ENCODE data around the gene KIF12.

- TF ChIP-seq, protein P1, sequence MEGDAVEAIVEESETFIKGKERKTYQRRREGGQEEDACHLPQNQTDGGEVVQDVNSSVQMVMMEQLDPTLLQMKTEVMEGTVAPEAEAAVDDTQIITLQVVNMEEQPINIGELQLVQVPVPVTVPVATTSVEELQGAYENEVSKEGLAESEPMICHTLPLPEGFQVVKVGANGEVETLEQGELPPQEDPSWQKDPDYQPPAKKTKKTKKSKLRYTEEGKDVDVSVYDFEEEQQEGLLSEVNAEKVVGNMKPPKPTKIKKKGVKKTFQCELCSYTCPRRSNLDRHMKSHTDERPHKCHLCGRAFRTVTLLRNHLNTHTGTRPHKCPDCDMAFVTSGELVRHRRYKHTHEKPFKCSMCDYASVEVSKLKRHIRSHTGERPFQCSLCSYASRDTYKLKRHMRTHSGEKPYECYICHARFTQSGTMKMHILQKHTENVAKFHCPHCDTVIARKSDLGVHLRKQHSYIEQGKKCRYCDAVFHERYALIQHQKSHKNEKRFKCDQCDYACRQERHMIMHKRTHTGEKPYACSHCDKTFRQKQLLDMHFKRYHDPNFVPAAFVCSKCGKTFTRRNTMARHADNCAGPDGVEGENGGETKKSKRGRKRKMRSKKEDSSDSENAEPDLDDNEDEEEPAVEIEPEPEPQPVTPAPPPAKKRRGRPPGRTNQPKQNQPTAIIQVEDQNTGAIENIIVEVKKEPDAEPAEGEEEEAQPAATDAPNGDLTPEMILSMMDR (optimal IDR thresholded peaks at IDR 0.05 in 1 of 3, IDR thresholded peaks at IDR 0.05 in 1 of 3, conservative IDR thresholded peaks at IDR 0.05 in 1 of 3; ENCODE audit: extremely low read depth in 1 of 3, insufficient read depth in 2 of 3, low read length in 3 of 3), result no peak
- no peak for TF ChIP-seq EZH2 (IDR thresholded peaks at IDR 0.05; ENCODE audit: low read length)
These were observed 24.2 kb upstream of the KIF12 start for GRCh38 chr9:114123031-114123977.

Measured in keratinocyte (primary cell).